HG03103 (cell line): ENCODE results near the gene ARHGEF5.
"Not testable (repeated sequence)": the region's sequence is repeated elsewhere in the genome, so short reads cannot be mapped to it uniquely, and the experiment has no call there.

ENCODE experiments used
- ATAC-seq: cut with Tn5 transposase; IDR thresholded peaks from one replicate; pipeline ENCODE4 v1.9.1; 2021; ENCODE audit warnings: low read depth; ENCODE audit not compliant: unreplicated experiment

Gene ARHGEF5

GRCh38 chr7:144355176-144355822 is at the start of gene ARHGEF5:
Gene ARHGEF5 (plus strand): TSS chr7:144355402. CDS start chr7:144362670, 7,268 bp downstream.
- peak; percentile 60 for ATAC-seq

- not testable (repeated sequence) for ATAC-seq
Measured at GRCh38 chr7:144309702-144310101, 45.5 kb upstream of the ARHGEF5 start.

GRCh38 chr7:144311218-144311617 is 44.0 kb upstream of the ARHGEF5 start:
- not testable (repeated sequence) for ATAC-seq

- ATAC-seq, result not testable (repeated sequence)
Measured at GRCh38 chr7:144311872-144312469, 43.2 kb upstream of the ARHGEF5 start, which contains the start of gene OR2A1. Gene OR2A1 (plus strand): TSS chr7:144312419. CDS start chr7:144318125, 5,706 bp downstream.

- ATAC-seq, result not testable (repeated sequence)
Measured at GRCh38 chr7:144317537-144317936, 37.7 kb upstream of the ARHGEF5 start.

GRCh38 chr7:144319547-144319946 is 35.7 kb upstream of the ARHGEF5 start:
- ATAC-seq, result not testable (repeated sequence)

- ATAC-seq, result not testable (repeated sequence)
Measured at GRCh38 chr7:144321677-144322206, 33.5 kb upstream of the ARHGEF5 start.

- not testable (repeated sequence) for ATAC-seq
Measured at GRCh38 chr7:144323359-144323758, 31.8 kb upstream of the ARHGEF5 start.

- not testable (repeated sequence) for ATAC-seq
Measured at GRCh38 chr7:144325868-144326267, 29.3 kb upstream of the ARHGEF5 start.

GRCh38 chr7:144330044-144330443 is 25.2 kb upstream of the ARHGEF5 start:
- ATAC-seq, result not testable (repeated sequence)

- not testable (repeated sequence) for ATAC-seq
Measured at GRCh38 chr7:144331221-144331995, 23.8 kb upstream of the ARHGEF5 start.

- ATAC-seq, result not testable (repeated sequence)
Measured at GRCh38 chr7:144331996-144332288, 23.3 kb upstream of the ARHGEF5 start.

- peak; percentile 45 for ATAC-seq
Measured at GRCh38 chr7:144348625-144349024, 6.6 kb upstream of the ARHGEF5 start.

GRCh38 chr7:144351667-144352066 is 3.5 kb upstream of the ARHGEF5 start:
- ATAC-seq, result not testable (repeated sequence)

GRCh38 chr7:144356185-144356584 is 983 bp downstream of the ARHGEF5 start:
- ATAC-seq, result not testable (repeated sequence)

- not testable (repeated sequence) for ATAC-seq
Measured at GRCh38 chr7:144356860-144357259, 1.7 kb downstream of the ARHGEF5 start.

GRCh38 chr7:144362061-144362460 is 6.9 kb downstream of the ARHGEF5 start:
- ATAC-seq, result not testable (repeated sequence)

GRCh38 chr7:144365523-144365922 is 10.3 kb downstream of the ARHGEF5 start:
- not testable (repeated sequence) for ATAC-seq

GRCh38 chr7:144367250-144367649 is 12.0 kb downstream of the ARHGEF5 start:
- ATAC-seq, result not testable (repeated sequence)

- ATAC-seq, result not testable (repeated sequence)
Measured at GRCh38 chr7:144369221-144369620, 14.0 kb downstream of the ARHGEF5 start.

GRCh38 chr7:144378651-144379050 is 23.4 kb downstream of the ARHGEF5 start:
- ATAC-seq, result no peak
